ENCODE measurements around the gene PAK6.

Gene PAK6

DNA sequence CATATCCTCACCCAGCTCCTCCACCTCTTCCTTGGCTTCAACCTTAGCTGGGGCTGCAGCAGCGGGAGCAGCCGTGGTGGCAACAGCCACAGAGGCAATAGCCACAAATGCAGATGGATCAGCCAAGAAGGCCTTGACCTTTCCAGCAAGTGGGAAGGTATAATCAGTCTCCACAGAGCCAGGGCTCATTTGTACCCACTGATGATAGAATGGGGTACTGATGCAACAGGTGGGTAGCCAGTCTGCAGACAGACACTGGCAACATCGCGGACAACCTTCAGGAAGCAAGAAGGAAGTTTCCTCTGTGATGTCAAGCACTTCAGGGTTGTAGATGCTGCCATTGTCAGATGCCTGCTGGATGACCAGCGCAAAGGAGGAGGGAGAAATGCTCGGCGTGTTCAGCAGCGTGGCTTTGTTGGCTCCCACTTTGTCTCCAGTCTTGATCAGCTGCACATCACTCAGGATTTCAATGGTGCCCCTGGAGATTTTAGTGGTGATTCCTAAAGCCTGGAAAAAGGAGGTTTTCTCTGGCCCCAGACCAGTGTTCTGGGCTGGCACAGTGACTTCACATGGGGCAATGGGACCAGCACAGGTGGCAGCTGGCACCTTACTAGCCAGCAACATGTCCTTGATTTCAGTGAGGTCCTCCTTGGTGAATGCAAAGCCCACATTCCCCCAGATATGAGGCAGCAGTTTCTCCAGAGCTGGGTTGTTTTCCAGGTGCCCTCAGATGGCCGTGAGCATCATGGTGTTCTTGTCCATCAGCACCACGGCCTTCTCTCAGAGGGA lies 73.7 kb downstream of the PAK6 start:
- DNase-seq: no peak

DNA sequence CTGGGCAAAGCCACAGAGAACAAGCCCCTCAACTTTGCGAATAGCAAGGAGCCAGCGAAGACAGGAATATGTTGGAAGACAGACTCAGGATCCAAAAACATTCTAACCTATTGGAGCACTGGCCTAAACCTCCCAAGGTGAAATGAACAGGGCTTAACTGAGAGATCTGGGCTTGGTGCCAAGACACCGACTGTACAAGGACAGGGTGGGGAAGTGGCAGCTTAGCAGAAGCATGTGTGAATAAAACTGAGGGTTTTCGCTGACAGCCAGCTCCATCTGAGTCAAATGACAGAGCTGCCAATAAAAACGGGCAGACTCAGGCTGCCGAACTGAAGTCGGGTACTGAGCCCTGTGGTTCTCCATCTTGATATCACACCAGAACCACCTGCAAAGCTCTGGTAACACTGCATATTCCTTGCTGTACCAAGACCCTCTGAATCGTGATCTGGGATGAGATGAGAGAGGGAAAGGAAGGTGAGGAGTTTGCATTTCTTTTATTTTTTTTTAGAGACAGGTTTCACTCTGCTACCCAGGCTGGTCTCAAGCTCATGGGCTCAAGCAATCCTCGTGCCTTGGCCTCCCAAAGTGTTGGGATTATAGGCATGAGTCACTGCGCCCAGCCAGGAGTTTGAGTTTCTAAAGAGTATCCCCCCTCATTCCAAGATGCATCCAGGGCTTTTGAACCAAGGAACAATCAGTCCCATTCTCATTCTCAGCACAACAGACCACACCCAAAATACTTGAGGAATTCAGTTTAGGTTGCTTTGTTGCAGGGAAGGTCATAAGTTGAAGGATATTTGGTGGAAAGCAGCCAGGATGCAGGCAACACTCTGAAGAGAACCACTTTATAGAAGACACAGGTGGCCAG lies 74.9 kb downstream of the PAK6 start:
- no peak for DNase-seq

DNA sequence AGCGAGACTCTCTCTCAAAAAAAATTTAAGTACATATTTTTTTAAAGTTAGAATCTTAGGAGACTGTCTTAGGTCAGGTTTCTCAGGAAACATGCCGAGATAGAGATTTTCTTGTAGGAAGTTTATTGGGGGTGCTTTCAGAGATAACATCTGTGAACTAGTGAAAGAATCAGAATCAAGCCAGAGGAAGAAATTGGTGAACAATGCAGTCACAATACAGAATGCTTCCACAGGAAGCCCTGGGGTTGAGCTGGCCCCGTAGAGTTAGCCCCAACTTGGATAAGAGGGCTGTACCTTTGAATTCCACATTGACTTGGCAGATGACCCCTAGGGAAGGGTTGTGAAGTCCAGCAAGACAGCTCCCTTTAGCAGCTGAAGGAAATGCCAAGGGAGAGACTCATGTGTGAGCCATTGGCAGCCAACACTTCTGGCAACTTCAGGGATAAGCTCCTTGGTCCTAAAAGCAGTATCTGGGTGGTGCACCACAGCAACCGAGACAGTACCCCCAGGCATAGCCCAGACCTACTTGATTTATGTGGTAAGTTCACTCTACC lies 75.9 kb downstream of the PAK6 start:
- no peak for DNase-seq

DNA sequence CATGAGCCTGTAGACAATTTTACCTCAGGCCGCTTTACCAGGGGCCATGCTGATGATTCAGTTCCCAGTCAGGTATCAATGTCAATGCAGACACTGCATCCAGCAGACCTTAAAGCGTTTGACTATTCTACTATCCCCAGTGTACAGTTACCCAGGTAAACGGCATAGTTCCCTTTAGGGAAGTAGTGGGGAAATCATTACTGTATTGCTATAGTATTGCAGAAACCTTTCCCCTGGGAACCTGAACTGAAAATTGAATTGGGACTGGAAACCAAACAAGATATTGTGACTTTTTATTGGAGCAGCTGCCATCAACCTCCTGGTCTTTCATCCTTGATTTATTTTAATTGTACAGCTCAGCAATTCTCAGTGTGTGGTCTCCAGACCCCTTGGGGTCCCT lies 78.1 kb downstream of the PAK6 start:
- no peak for DNase-seq

DNA sequence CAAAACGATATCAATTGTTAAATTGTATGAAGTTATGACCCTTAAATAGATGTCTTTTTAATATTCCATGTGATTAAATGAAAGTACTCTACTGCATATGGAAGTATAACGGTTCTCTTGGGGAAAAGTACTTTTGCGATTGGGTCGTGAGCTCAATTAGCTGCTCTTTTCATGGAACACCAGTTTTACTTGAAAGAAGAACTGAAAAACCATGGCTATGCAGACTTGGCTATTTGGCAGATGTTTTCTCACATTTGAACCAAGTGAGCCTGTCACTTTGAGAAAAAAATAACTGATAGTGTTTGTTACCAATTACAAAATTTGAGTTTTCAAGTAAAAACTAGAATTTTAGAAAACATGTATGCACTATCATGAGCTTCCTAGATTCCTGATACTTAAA lies 78.7 kb downstream of the PAK6 start:
- DNase-seq: no peak

DNA sequence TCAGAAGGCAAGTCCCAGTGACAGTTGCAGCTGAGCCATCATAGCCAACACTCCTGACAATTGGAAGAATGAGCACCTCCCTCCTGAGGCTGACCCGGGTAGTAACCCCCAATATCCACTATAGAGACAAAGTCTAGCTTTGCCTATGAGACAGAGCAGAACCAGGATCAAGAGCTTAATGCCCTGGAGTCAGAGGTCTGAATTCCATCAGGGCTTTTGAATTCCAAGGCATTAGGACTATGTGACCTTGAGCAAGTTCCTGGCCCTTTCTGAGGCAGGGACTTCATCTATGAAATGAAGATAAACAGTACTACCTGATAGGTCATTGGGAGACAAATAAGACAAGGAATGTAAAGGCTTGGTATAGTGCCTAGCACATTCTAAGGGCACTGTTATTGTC lies 81.5 kb downstream of the PAK6 start:
- DNase-seq: no peak

DNA sequence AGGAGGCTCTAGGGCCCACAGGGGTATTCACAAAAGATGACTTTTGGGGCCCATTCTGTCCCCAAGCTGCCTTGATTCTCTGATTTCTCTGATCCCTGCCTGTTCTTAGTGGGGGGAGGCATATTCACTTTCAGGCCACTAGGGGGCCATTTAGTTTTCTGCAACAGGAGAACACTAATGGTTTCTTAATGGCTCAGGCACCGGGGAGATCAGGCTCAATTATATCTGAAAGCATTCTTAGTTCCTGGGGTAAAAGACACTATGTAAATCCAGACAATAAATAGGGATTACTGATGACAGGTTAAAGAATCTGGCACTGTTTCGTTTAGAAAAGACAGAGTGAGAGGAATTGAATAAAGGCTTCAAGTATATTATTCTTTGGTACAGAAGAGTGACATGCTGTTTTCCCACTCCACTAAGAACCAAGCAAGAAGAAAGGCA lies 82.1 kb downstream of the PAK6 start:
- no peak for DNase-seq

DNA sequence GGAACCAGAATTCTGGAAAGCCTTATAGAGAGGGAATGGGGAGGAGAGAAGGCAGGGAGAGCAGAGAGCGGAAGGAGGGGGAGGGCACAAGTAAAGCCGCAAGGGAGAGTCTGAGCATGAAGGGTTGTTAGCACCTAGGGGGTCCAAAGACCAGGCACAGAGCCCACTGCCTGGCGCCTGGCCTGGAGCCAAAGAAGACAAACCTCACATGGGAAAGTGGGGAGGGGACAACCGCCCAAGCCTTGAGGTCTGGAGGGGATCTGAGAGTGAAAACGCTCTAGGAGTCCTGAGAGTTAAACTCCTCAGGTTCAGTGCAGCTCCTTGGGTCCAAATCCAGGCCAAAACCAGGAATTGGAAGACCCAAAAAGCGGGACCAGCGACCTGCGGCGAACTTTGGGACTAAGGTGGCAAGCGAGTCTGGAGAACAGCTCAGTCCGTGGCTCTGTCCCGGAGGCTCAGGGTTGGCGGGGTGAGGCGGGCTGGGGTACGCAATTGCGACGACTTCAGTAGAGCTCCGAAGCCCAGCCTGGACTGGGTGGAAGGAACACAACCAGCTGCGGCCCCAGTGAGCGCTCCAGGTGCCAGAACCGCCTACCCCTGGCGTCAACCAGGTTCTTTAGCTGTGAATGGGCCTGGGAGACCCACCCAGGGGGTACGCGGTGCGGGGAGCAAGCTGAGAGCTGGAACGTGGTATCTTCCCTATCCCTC lies 83.8 kb downstream of the PAK6 start:
- DNase-seq: no peak

DNA sequence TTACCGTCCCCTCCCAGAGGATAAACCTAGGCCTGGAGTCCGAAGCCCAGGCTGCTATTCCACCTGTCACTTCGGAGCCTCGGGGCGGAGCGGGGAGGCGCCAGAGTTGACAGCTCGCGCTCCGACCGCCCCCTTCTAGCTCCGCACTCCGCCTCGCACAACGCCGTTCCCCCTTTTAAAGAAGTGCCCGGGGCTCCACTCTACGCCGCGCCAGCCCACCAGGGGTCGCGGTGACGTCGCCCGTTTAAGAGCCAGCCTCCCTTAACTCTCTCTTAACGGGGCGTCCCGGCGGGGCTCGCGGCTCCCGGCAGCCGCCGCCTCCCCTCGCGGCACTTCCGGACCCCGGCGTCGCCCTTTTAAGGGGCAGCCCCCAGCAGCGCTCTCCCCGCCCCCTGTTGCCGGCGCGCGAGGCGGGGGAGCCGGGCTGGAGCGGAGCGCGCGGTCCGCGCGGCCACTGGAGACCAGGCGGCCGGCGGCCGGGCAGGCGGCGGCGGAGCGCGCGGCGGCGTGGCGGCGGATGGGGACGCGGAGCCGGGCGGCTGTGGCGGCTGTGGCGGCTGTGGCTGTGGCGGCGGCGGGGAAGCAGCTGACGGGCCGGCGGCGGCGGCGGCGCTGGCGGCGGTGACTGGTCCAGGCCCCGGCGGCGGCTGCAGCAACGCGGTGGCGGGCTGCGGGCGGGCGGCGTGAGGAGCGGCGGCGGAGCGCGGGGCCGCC lies 84.5 kb downstream of the PAK6 start, which contains the start of gene INAFM2:
TSS of gene INAFM2 (plus strand) at position 454 of the 714 bp plus-strand sequence. CDS start 364 bp downstream, outside the sequence.
- DNase-seq: no peak

DNA sequence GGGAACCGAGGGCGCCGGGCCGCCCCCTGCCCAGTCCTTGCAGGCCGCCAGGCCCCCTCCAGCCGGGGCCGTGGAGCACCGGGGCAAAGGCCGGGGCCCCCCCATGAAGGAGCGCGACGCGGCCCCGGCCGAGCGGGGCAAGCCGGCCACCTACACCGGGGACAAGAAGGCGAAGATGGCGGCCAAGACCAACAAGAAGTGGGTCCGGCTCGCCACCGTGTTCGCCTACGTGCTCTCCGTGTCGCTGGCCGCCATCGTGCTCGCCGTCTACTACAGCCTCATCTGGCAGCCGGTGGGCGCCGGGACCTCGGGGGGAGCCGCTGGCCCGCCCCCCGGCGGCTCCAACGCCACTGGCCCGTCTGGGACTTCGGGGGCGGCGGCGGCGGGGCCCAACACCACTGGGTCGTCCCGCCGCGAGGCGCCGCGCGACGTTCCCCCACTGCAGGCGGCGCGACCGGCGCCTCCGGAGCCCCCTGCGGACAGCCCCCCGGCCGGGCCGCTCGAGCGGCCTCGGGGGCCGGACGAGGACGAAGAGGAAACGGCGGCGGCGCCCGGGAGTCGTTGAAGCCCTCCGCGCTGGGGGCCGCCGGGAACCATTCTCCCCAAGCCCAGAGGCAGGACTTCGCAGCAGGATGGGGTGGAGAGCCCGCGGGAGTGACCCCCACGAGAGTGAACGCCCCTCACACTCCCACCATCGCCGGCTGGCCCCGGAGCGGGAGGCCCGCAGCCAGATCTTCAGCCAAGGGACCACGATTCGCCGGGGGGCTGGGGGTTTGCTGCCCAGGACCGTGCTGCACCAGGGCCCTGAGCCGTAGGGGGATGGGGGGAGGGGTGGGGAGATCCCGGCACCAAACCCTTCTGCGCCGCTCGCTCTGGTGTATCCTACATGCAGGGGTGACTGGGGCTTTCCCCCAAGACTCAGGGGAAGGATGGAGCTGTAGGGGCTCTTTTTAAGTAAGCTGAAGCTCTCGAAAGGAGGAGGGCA lies 85.4 kb downstream of the PAK6 start:
- no peak for DNase-seq

DNA sequence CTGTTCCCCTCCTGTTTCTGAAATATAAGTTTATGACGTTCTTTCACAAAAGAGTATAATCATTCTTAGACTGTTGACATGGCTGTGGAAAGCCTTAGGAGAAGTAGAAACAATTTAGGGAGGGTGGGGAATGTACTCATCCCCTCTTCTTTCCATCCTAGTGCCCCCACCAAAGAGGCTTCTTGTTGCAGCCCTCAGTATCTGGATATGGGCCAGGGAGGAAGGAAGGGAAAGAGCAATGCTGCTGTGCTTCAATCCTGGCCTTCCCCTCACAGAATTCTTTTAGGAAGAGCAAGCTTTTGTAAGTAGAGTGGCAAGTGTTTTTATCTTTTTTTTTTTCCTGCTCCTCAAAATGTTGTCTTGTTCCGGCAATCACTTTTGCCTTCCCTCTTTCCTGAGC lies 86.3 kb downstream of the PAK6 start:
- DNase-seq: no peak

DNA sequence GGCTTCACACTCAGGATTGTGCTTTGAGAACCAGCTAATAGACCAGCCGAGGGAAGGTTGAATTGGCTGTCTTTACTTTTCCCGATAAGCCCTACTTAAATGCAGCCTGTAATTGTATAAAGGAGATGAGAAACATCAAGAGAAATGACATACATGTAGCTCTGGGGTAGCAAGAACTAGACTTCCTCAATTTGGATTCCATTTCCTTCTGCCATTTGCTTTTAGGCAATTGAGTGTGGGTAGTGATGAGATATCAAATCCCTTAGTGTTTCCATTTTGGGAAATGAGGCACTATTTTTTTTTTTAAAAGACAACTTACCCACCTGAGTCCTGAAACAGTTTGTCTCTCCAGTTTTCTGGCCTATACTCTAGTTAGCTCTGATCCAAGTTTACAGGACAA lies 86.8 kb downstream of the PAK6 start:
- no peak for DNase-seq
